Muscle of arm (tissue), 12 donors: Measurements from ENCODE around the gene SPDEF. TPM values are rescaled to one million over a fixed set of nuclear protein-coding genes. Genes with fewer than 3 reads are reported as not detected.
A peak's percentile ranks its signal among the peaks of the same experiment; 100 is the strongest.

Experiments used
- DNase-seq: peaks from one replicate; pipeline ENCODE4 v3.0.0-alpha.2; 2013
- polyA plus RNA-seq, 12 donors: library from polyadenylated mRNA; unstranded; fragments of 120-200 nt; gene quantifications; one replicate each; pipeline ENCODE4 v1.2.1, GENCODE V29; 2013; ENCODE audit not compliant: insufficient read length in 12 of 12

SPDEF gene
- polyA plus RNA-seq, 12 donors: 0.09 to 0.23 (median 0.15) TPM; not detected in 5

DNA sequence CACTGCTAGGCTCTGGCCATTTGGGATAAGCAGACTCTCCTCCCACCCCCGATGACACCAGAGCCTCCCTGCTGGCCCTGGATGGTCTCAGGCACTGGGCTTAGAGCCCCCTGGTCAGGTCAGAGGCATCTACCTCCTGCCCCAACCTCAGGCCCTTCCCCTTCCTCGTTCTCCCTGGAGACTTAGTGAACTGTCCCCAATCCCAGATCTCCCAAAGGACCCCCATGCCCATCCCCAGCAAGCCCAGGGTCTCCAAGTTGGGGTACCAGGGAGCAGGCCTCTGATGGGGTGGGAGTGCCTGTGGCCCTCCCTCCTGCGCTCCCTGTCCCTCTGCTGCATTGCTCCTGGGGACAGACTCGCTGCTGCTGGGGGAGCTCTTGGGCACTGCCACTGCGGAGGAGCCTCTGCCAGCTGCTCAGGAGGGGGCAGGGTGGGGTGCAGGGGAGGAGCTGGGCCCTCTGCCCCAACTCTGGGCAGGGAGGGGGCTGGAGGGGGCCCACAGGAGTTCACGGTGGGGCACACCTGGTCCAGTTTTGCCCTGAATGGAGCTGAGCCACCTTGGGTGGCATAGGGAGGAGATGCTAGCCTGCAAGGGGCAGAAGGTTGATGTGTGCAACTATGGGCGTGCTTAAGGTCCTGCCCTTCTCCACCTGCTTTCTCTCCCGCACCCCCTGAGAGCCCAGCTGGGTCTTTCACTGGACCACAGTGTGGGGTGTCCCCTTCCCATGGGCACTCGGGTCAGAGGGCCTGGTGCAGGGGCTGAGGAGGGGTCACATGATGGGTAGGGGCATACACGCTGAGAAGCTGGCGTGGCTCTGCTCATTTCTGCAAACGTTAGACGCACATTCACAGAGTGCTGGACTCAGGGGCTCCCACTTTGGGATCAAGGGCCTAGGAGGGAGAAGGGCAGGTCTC, 40.4 kb downstream of the SPDEF start:
- no peak for DNase-seq

DNA sequence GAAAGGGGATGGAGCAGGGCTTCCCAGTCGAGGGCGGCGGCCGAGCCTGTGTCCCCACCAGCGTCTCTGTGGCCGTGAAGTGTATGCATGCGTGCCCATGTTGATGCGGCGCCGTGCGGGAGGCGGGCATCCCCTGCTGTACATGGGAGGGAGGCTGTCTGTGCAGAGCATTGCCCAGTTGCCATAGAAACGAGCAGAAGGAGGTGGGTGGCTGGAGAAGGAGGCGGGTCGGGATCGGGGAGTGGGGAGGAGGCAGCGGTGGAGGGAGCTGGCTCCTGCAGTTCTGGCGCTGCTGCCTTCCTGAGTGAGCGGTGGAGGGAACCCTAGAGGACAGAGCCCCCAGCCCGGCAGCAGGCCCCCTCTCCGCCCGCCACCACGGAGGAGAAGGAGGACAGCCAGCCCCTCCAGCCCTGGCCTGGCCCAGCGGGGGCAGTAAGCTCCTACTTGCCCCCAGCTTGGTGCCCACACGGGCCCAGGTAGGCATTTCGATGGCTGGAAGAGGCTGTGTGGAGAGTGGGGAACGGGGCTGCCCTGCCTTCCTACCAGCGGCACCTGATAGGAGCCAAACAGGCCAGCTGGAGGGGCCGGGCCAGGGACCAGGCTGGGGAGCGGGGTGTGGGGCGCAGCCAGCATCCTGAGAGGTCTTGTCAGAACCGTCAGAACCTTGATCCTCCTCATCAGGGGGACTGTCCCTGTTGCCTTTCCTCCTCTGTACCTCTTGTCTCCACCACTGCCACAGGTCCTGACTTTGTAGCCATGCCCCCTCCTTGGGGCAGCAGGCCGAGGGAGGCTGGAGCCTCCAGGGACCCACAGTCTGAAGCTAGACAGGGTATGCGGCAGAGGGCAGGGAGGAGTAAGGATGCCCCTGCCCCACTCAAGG, 41.3 kb downstream of the SPDEF start:
- DNase-seq: peak; percentile 61

DNA sequence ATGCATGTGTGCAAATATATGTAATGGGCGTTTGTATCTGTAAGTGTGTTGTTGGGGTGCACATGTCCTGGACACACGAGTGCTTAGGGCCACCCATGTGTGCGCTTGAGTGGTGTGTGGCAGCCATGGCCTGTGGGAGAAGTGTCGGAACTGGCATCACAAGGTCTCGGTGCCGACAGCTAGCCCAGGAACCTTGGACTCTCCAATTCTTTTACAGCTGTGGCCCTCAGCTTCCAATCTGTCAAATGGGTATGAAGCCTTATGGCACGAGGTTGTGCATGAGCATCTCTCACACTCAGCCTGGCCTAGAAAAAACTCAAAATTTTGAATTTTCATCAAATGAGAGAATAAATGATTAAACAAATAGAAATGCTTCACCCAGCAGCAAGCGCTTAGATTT, 42.0 kb downstream of the SPDEF start:
- no peak for DNase-seq

DNA sequence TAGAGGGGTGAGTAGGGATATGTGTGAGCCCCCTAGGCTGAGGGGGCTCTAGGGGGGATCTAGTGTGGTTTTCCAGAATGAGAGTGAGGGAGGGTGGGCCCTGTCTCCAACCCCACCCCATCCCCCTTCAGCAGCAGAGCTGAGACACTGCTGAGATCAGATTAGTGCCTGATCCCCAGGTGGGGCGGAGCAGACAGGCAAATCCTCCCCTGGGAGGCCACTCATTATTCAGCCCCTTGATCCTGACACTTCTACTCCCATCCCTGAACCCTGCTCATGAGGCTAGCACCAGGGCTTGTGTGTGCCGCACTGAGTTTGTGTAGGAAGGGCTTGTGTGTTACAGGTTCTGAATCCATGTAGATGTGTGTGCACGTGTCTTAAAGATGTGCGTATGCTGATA, 42.5 kb downstream of the SPDEF start:
- no peak for DNase-seq

DNA sequence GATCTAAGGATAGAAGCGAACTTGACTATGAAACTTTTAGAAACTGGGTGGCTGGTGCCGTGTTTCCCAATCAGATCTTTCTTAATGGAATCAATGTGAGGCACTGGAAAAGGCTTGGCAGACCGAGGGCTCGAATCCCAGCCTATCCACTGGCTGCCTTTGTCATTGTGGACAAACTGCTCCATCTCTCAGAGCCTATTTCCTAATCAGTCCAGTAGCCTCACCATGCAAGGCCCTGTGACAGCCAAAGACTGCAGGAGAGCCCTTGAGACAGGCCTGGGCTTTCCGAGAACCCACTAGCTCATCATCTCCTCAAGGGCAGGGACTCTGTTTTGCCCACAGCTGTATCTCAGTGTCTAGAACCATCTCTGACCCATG, 43.4 kb downstream of the SPDEF start:
- no peak for DNase-seq

DNA sequence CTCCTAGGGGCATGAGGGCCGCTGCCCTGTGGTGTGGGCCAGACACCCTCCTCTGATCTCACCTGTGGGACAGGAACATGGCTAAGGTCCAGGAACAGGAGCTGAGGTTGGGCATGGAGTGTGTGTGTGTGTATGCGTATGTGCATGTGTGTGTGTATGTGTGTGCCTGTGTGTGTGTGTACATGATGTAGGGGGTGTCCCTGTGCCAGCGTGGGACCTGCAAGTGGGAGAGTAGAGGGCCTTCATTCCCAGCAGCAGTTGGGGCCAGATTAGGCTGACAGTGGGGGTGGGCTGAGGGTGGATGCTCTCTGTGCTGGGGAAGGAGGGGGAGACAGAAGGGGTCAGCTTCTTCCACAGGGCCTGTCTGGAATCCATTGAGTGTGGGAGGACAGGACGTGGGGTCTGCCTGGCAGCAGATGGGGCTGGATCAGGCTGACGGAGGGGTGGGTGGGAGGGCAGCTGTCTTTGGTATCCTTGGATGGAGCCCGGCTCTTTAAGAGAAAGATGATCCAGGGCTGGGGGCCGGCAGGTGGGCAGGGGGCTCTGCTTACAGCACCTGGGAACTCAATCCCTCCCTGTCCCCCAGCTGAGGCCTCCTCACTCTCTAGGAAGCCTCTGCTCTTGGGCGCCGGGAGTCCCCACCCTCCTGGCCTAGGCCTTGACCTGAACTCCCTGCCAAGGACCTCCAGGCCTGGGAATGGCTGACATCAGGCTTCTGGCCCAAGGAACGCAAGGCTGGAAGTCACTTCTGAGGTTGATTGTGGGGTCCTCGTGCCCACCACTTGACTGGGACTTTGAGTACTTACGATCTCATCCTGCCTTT, 44.0 kb downstream of the SPDEF start:
- DNase-seq: no peak

DNA sequence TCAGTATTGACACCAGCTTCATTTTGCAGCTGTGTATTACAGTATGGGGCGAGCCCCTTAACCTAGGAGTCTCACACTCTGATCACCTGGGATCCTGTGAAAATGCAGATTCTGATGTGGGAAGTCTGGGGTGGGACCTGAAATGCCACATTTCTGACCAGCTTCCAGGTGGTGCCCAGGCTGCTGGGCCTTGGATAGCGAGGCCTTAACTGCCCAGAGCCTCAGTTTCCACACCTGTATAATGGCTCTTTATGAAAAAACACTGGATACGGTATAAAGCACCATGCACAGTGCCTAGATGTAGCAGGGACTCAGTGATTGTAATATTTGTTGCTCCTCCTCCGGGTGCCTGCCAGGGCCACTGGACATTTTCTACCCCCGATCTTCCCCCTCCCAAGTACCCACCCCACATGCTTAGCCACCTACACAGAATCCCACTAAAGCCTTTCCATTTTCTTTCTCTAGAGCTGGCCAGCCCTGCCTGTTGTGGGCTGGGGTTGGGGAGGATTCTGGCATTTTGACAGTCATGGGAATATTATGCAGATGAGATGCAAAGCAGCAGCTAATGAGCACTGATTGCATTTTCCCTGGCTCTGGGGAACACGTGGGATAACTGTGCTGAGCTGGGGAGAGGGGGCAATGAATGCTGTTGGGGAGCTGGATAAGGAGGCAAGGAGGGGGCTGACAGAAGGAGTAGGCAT, 44.8 kb downstream of the SPDEF start:
- no peak for DNase-seq

DNA sequence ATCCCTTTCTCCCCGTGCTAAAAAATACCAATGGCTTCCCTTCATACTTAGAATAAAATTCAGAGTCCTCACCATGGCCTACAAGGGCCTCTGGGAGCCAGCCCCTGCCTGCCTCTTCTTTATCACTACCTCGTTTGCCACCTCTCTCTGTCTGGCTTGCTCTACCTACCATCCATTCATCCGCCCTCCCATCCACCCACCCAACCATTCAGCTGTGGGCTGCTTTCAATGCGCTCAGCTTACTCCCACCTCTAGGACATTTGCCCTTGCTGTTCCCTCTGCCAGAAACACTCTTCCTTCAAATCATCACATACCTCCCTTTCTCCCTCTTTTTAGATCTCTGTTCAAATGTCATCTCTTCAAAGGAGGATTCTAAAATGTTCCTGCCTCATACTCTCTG, 45.8 kb downstream of the SPDEF start:
- DNase-seq: no peak

DNA sequence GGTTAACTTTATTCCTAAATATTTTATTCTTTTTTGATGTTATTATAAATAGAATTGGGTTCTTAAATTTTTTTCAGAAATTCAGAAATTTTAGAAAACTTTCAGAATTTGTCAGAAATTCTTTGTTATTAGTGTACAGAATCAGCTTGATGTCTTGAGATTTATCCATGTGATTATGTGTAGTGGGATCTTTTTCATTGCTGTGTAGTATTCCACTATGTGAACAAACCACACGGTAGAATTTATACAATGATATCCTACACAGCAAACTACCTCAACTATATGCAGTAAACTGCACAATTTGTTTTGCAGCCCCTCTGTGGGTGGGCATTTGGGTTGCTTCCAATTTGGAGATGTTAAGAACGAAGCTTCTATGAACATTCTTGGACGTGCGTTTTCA, 46.3 kb downstream of the SPDEF start:
- no peak for DNase-seq

DNA sequence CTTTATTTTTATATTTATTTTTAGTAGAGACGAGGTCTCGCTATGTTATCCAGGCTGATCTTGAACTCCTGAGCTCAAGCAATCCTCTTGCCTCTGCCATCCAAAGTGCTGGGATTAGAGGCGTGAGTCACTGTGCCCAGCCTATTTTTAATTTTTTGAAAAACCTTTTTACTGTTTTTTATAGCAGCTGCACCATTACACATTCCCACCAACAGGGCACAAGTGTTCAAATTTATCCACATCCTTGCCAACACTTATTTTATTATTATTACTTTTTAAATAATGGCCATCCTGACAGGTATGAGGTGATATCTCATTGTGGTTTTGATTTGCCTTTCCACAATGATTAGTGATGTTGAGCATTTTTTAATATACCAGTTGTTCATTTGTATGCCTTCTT, 47.7 kb downstream of the SPDEF start:
- no peak for DNase-seq

DNA sequence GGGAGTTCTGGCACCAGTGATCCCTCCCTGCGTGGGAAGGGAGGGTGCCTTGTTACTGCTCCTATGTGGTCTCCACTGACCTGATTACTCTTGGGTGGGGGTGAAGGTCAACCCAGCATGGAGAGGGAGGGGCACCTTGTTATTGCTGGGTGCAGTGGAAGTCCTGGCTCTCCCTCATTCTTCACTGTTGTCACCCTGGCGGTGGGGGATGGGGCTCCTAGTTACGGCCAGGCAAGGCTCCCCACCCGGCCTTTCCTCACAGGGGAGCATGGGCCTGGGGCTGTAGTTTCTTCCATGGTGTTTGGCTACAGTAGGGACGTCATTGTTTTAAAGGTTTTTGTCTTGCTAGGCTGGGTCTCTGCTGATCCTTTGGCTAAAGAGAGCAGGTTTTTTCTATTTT, 49.4 kb downstream of the SPDEF start:
- no peak for DNase-seq

DNA sequence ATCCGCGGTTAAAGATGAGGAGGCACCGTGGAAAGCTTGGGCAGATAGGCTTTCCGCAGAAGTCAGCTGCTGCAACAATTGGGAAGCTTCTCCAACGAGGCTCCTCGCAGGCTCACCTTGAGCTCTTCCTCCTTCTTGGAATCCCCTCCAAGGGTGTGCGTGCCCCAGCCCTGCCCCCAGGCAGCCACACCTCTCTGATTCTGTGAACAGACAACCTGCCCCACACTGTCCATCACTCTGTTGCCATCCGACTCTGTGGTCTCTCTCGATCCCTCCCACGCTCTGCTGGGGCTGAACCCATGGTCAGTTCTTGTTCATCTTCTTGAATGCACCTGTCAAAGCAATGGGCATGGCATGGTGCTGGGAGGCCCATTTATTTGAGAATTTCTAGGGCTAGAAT, 58.7 kb downstream of the SPDEF start:
- no peak for DNase-seq

DNA sequence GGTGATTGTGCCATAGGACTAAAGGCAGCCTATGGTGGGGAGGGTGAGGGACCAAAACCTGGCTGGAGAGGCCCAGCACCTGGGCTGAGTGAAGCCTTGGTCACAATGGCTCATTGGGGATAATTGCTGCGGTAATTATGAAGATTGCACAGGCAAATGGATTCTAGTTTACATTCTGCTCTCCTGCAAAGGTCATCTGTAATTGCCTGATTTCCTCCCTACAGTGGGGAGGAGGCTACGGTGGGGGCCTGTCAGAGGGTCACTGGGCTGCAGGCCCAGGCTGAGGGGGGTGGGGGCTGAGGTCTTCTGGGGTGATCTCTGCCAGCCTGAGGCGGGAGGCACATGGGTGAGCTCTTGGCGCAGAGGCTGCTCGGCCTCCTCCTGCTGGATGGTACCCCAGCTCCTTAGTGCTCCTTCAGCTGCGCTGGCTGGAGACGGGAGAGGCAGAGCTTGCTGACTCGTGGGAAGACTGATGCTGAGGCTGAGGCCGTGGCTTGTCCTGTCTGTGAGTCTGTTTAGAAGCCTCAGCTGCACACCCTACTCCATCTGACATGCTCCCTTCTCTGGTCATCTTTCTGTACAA, 59.9 kb downstream of the SPDEF start:
- DNase-seq: no peak

DNA sequence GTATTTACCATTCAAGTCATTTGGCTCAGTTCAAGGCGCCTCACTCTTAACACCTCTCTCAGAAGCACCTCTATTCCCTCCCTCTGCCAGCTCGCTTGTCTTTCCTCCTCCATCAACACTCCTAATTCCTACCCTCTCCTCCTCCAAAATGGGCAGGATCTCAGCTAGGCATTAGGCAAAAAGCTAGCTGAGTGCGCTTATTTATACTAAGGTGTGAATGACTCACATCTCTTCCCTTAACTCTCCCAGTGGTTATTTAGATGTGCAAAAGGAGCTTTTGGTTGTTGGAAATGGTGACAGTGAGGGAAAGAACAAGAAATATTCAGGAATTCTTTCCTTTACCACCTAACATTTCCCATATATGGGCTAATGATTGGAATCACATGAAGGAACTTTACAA, 61.2 kb downstream of the SPDEF start:
- DNase-seq: no peak

DNA sequence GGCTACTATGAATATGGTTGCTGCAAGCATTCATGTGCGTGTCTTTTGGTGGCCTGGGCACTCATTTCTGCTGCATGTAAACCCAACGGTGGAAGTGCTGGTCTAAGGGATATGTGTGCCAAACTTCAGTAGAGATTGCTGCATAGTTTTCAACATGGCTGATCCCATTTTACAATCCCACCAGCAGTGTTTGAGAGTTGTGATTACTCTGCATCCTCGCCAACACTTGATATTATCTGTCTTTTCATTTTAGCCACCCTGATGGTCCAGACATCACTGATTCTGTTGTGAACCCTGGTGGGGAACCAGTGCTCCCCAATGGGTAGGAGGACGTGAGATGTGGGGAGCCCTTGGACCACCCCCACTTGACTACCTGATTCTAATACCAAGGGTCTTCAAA, 62.8 kb downstream of the SPDEF start:
- DNase-seq: no peak

DNA sequence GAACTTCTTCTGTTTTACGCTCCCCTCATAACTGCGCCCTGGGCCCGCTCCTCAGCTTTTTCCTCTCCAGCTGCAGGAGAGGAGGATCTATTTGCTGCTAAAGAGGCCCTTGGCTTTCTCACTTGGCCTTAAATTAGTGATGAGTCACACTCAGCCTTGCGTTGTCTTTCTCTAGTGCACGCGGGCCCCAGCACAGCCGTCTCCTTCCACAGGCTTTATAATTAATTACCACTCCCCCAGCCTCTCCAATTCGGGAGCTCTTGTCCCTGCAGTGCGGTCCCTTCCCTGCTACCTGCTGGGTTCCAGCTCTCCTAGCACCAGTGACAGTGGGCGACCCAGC, 65.1 kb downstream of the SPDEF start:
- peak; percentile 69 for DNase-seq

DNA sequence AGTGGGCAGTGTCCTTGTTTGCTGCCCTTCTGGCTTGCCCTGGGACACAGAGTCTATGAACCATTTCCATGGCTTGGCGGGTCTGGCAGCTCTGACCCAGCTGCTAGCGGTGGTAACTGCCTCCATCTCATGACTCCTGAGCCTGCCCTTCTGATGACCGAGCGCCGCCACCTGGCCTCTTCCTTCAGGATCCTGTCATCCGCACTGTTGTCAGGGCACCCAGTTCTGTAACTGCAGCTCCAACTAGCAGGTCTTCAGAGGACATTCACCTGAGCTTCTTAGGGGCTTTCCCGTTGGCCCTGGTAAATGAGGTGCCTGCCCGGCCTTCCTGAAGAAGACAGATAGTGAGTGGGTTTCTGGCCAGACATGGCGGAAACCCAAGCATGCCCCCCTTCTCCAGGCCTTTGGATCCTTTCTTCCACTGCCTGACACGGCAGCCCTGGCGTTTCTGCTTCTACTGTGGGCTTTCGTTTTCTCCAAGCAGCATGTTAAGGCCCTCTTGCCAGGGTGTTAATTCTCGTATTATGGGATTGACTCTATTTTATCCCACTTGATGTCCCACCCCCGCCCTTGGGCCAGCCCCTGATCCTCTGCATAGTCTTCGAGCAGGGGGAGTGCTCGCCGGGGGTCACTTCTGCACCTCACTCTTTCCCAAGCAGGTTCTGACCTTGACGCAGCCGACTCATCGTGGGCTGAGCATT, 65.6 kb downstream of the SPDEF start:
- no peak for DNase-seq

DNA sequence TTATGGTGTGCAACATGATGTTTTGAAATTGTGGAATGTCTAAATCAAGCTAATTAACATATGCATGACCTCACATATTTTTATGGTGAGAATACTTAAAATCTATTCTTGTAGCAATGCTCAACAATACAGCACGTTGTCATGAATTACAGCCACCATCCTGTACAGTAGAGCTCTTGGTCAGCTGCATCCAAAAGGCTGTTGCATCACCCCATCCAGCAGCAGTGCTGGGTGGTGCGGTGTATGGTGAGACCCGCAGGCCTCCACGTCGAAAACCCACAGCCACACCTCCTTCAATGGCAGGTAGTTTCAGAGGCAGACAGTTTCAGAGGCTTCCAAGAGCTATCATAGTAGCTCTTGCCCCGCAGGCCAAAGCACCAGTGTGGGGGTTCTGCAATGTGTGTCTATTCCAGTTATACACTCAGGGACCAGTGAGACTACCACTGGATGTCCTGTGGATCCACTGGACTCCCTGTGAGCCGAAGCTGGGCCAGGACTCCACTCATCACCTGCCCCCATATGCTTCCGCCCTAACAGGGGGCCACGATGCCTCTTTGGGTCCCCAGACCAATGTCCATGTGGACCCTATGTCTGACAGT, 66.8 kb downstream of the SPDEF start:
- no peak for DNase-seq
